K562 (cell line): ENCODE results near the gene CHST15. TPM values are rescaled to one million over a fixed set of nuclear protein-coding genes. Genes with fewer than 3 reads are reported as not detected.

Experiments used
- ATAC-seq: fragments of 200-7000 bp; cut with Tn5 transposase; 3 replicates; pipeline ENCODE4 v1.9.1; 2020; ENCODE audit warnings: moderate library complexity
- BruUV-seq: library from RNA; stranded (reverse); fragments of 400-500 nt; replicated peaks from 2 replicates; lab custom pipeline; 2021; lab: Mats Ljungman, UMichigan
- CTCF ChIA-PET: fragments of 300-600 bp; formaldehyde crosslinking; extraction: SDS; loops from one replicate; lab custom pipeline; 2021; ENCODE audit warnings: low intra/inter-chr PET ratio; lab: Yijun Ruan, JAX
- POLR2A ChIA-PET: fragments of 300-600, 350-650 bp; sonication (Branson Sonifier 250); formaldehyde crosslinking; extraction: SDS; loops from one replicate; lab custom pipeline; 2021; ENCODE audit warnings: antibody characterized with exemption, inconsistent platforms; lab: Yijun Ruan, JAX
- DNase-seq, 4 experiments: peaks; one replicate each; pipeline versions ENCODE4 v3.0.0 to v3.0.0-alpha.2; 2011 to 2018; ENCODE audit warnings: low spot score in 3 of 4, mixed read lengths in 3 of 4; ENCODE audit errors: extremely low read depth in 1 of 4
- FAIRE-seq: peaks from 2 replicates; lab custom pipeline; 2011; peaks lifted over from hg19 to GRCh38; lab: Jason Lieb, UNC
- H2AFZ ChIP-seq: 2 replicates; pipeline ENCODE4 v1.6.0; 2011; ENCODE audit warnings: low read depth, low read length, control low read depth, inconsistent platforms
- H3K27ac ChIP-seq: fragments of 200-600 bp; 3 replicates; pipeline ENCODE4 v1.8.0; 2011; ENCODE audit warnings: low read depth, mild to moderate bottlenecking, control low read depth, inconsistent platforms, low read length, moderate library complexity, mixed read lengths; ENCODE audit errors: extremely low read depth
- H3K27me3 ChIP-seq, 2 experiments: fragments of 300-600 bp in 1 of 2; 2 replicates in 1 of 2; 3 replicates in 1 of 2; pipeline versions ENCODE4 v1.6.0 to v1.8.0; 2011; ENCODE audit warnings: inconsistent platforms in 2 of 2, low read length in 2 of 2, mild to moderate bottlenecking in 1 of 2, mixed read lengths in 1 of 2, moderate library complexity in 1 of 2; ENCODE audit not compliant: control insufficient read depth in 2 of 2, insufficient read depth in 2 of 2
- H3K36me3 ChIP-seq: fragments of 300-600 bp; 3 replicates; pipeline ENCODE4 v1.8.0; 2011; ENCODE audit warnings: mild to moderate bottlenecking, low read length, inconsistent platforms; ENCODE audit not compliant: control insufficient read depth, insufficient read depth
- H3K4me1 ChIP-seq, 2 experiments: fragments of 200-600 bp in 1 of 2; replicated peaks in 1 of 2; 2 replicates in 1 of 2; 3 replicates in 1 of 2; pipeline versions ENCODE4 v1.5.1 to v1.8.0; 2011; ENCODE audit warnings: inconsistent platforms in 2 of 2, low read length in 2 of 2, mild to moderate bottlenecking in 1 of 2, mixed read lengths in 1 of 2, moderate library complexity in 1 of 2; ENCODE audit not compliant: control insufficient read depth in 2 of 2, insufficient read depth in 2 of 2
- H3K4me2 ChIP-seq: 2 replicates; pipeline ENCODE4 v1.6.1; 2011; ENCODE audit warnings: low read length, control low read depth, inconsistent platforms, mixed read lengths; ENCODE audit not compliant: insufficient read depth
- H3K4me3 ChIP-seq: fragments of 200-600 bp; sonication (generic), shearing (Covaris generic); 2 replicates; pipeline ENCODE4 v1.5.1; 2016; ENCODE audit warnings: control low read depth, inconsistent platforms
- H3K79me2 ChIP-seq: fragments of 200-600 bp; 3 replicates; pipeline ENCODE4 v1.8.0; 2011; ENCODE audit warnings: low read length, inconsistent platforms; ENCODE audit not compliant: control insufficient read depth, insufficient read depth
- H3K9ac ChIP-seq, 2 experiments: 2 replicates each; pipeline versions ENCODE4 v1.6.0 to v1.6.1; 2011; ENCODE audit warnings: low read depth in 2 of 2, low read length in 2 of 2, control low read depth in 1 of 2, inconsistent platforms in 1 of 2, mild to moderate bottlenecking in 1 of 2, mixed read lengths in 1 of 2; ENCODE audit not compliant: insufficient read depth in 1 of 2
- H3K9me1 ChIP-seq: one replicate; pipeline ENCODE4 v1.6.0; 2011; ENCODE audit warnings: inconsistent platforms, mild to moderate bottlenecking, low read length, moderate library complexity; ENCODE audit not compliant: control insufficient read depth, insufficient read depth
- H3K9me3 ChIP-seq: replicated peaks from 2 replicates; pipeline ENCODE4 v1.5.1; 2011; ENCODE audit warnings: low read depth, low read length, inconsistent platforms; ENCODE audit not compliant: control insufficient read depth, insufficient read depth
- H4K20me1 ChIP-seq: replicated peaks from 2 replicates; pipeline ENCODE4 v1.6.1; 2011; ENCODE audit warnings: low read length, inconsistent platforms, mixed read lengths; ENCODE audit not compliant: control insufficient read depth, insufficient read depth
- CHD1 ChIP-seq: fragments of 200-600 bp; sonication (generic); IDR thresholded peaks from one replicate; pipeline ENCODE4 v1.6.1; 2012; ENCODE audit warnings: mild to moderate bottlenecking, moderate library complexity, low read length, inconsistent platforms
- HNRNPH1 ChIP-seq: fragments of 200-400 bp; formaldehyde crosslinking; optimal IDR thresholded peaks from 2 replicates; pipeline ENCODE3; 2017; ENCODE audit warnings: low read depth, mild to moderate bottlenecking, low read length, moderate library complexity
- ILF3 ChIP-seq: fragments of 450-650 bp; IDR thresholded peaks from 2 replicates; pipeline ENCODE4 v1.6.1; 2018; ENCODE audit warnings: antibody characterized with exemption, mild to moderate bottlenecking, moderate library complexity, borderline replicate concordance
- LARP7 ChIP-seq: fragments of 450-650 bp; IDR thresholded peaks from 2 replicates; pipeline ENCODE4 v1.6.1; 2016
- LEF1 ChIP-seq: fragments of 450-650 bp; IDR thresholded peaks from 2 replicates; pipeline ENCODE4 v1.6.1; 2016; ENCODE audit warnings: mild to moderate bottlenecking
- MTA3 ChIP-seq: fragments of 450-650 bp; formaldehyde crosslinking; IDR thresholded peaks from 2 replicates; pipeline ENCODE4 v1.6.1; 2017; ENCODE audit warnings: mild to moderate bottlenecking, borderline replicate concordance
- NONO ChIP-seq, 2 experiments: fragments of 200-400 bp in 1 of 2; fragments of 450-650 bp in 1 of 2; formaldehyde crosslinking in 1 of 2; IDR thresholded peaks; 2 replicates each; pipeline ENCODE4 v1.6.1; 2017; ENCODE audit warnings: low read depth in 2 of 2, mild to moderate bottlenecking in 2 of 2, moderate library complexity in 2 of 2, low read length in 1 of 2
- RBM39 ChIP-seq: fragments of 200-400 bp; formaldehyde crosslinking; optimal IDR thresholded peaks from 2 replicates; pipeline ENCODE3; 2018; ENCODE audit warnings: low read depth, low read length
- RFX7 ChIP-seq: fragments of 250-450 bp; sonication (Bioruptor Pico); IDR thresholded peaks from 2 replicates; pipeline ENCODE4 v1.5.1; 2021; ENCODE audit warnings: mild to moderate bottlenecking
- SIN3B ChIP-seq: fragments of 450-650 bp; IDR thresholded peaks from 2 replicates; pipeline ENCODE4 v1.6.1; 2017; ENCODE audit warnings: low read depth, mild to moderate bottlenecking, moderate library complexity
- STAG1 ChIP-seq: sonication (generic); formaldehyde crosslinking; IDR thresholded peaks from 2 replicates; pipeline ENCODE4 v1.5.0; 2020; ENCODE audit warnings: missing genetic modification reagents, borderline replicate concordance
- ZBED1 ChIP-seq: IDR thresholded peaks from 2 replicates; pipeline ENCODE4 v1.6.1; 2014
- ZBTB26 ChIP-seq: fragments of 450-650 bp; formaldehyde crosslinking; IDR thresholded peaks from 2 replicates; pipeline ENCODE4 v1.4.0; 2022; ENCODE audit warnings: missing genetic modification characterization
- ZNF174 ChIP-seq: fragments of 250-450 bp; sonication (Bioruptor Pico); IDR thresholded peaks from 2 replicates; pipeline ENCODE4 v1.4.0; 2020; ENCODE audit warnings: mild to moderate bottlenecking
- ZNF280A ChIP-seq: fragments of 450-650 bp; IDR thresholded peaks from 2 replicates; pipeline ENCODE4 v1.6.1; 2018; ENCODE audit warnings: mild to moderate bottlenecking, low read depth; ENCODE audit not compliant: partially characterized antibody
- WGBS: fragments of 100-300 bp; shearing (Covaris generic); methylation state at CpG from one replicate; pipeline ENCODE4 v1.1.6; 2016; ENCODE audit warnings: low coverage, mixed read lengths; ENCODE audit not compliant: insufficient coverage; ENCODE audit errors: missing lambda C conversion rate; 5-methylcytosine and 5-hydroxymethylcytosine counted together
- in situ Hi-C: fragments of 300-500 bp; cut with MboI; formaldehyde crosslinking; loops from 4 replicates; pipeline ENCODE4 v1.15.0; 2018; ENCODE audit warnings: inconsistent platforms, mixed read lengths
- intact Hi-C: fragments of 100-400 bp; cut with micrococcal nuclease; formaldehyde crosslinking; loops from 2 replicates; pipeline ENCODE4 v1.14.2; 2022
- polyA plus RNA-seq, 8 experiments: library from polyadenylated mRNA; depleted of rRNA in 4 of 8; stranded (reverse) in 5 of 8; unstranded in 3 of 8; fragments of >200 nt; fragmentation: Nextera tagmentation in 2 of 8; fragmentation: Illumina TruSeq in 1 of 8; extraction: Ambion mirVana in 2 of 8; extraction: Trizol in 1 of 8; gene quantifications; 2 replicates each; pipeline versions ENCODE4 v1.2.1 to v1.2.3, GENCODE V29; 2011 to 2014; ENCODE audit warnings: inconsistent platforms in 1 of 8, missing spikeins in 1 of 8
- total RNA-seq, 7 experiments: library from RNA; depleted of rRNA in 6 of 7; stranded (reverse); fragments of >200 nt in 6 of 7; fragmentation: Illumina TruSeq in 2 of 7; extraction: Trizol in 2 of 7; gene quantifications; 2 replicates each; pipeline versions ENCODE4 v1.2.1 to v1.2.3, GENCODE V29; 2011 to 2021; ENCODE audit warnings: low replicate concordance in 1 of 7
- TF ChIP-seq, protein P1 (sequence below): fragments of 250-450 bp; sonication (Bioruptor Pico); IDR thresholded peaks from 2 replicates; pipeline ENCODE4 v1.8.0; 2022; ENCODE audit warnings: inconsistent platforms
- TF ChIP-seq, protein P2 (sequence below): fragments of 250-450 bp; sonication (Bioruptor Pico); IDR thresholded peaks from 2 replicates; pipeline ENCODE4 v1.4.0; 2020; ENCODE audit warnings: mild to moderate bottlenecking, moderate library complexity

Gene CHST15
- total and polyA plus RNA-seq, 9 of the 15 experiments (the other 6 are each of a cell fraction or from before 2014, with no cell fraction given): 0.04 to 0.16 (median 0.08) TPM

GRCh38 chr10:124094419-124094785, 1.0 kb upstream of the CHST15 start:
- no peak for ATAC-seq
- in situ Hi-C loops (no loop called here), intact Hi-C loops (no loop called here)
- peaks cover 5 to 60% of the 10 kb centered on the region in 2 experiments; a peak in 4 of 5 replicates for H3K27me3 ChIP-seq
- no peaks in the 10 kb centered on the region for H3K9me3 ChIP-seq
- no peaks in the 10 kb centered on the region for H3K36me3 ChIP-seq
- no peak overlapping the region for H3K4me3 ChIP-seq
- H3K27ac ChIP-seq: no peak overlapping the region
- POLR2A ChIA-PET: no interaction called here
- H4K20me1 ChIP-seq: no peaks in the 10 kb centered on the region
- no peak for DNase-seq
- H3K9me1 ChIP-seq: no peaks in the 10 kb centered on the region
- CTCF ChIA-PET: no interaction called here
- H3K4me2 ChIP-seq: no peak overlapping the region
- FAIRE-seq: no peak
- no TSS peak for BruUV-seq
- H3K4me1 ChIP-seq: no peaks in the 10 kb centered on the region; a peak in 1 of 5 replicates
- H2AFZ ChIP-seq: no peak overlapping the region
- H3K9ac ChIP-seq: no peak overlapping the region
- H3K79me2 ChIP-seq: no peaks in the 10 kb centered on the region
- WGBS: 8% methylated on average over 11 of the region's 11 CpGs
- no peak for TF ChIP-seq ZBED1
- TF ChIP-seq ZBTB26 (CRISPR knock-in tag): no peak
- TF ChIP-seq, protein P1, sequence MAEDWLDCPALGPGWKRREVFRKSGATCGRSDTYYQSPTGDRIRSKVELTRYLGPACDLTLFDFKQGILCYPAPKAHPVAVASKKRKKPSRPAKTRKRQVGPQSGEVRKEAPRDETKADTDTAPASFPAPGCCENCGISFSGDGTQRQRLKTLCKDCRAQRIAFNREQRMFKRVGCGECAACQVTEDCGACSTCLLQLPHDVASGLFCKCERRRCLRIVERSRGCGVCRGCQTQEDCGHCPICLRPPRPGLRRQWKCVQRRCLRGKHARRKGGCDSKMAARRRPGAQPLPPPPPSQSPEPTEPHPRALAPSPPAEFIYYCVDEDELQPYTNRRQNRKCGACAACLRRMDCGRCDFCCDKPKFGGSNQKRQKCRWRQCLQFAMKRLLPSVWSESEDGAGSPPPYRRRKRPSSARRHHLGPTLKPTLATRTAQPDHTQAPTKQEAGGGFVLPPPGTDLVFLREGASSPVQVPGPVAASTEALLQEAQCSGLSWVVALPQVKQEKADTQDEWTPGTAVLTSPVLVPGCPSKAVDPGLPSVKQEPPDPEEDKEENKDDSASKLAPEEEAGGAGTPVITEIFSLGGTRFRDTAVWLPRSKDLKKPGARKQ: no peak
- TF ChIP-seq ZNF174: no peak
- TF ChIP-seq MTA3: no peak
- no peak for TF ChIP-seq CHD1
- TF ChIP-seq LARP7: no peak
- no peak for TF ChIP-seq STAG1
- TF ChIP-seq, protein P2, sequence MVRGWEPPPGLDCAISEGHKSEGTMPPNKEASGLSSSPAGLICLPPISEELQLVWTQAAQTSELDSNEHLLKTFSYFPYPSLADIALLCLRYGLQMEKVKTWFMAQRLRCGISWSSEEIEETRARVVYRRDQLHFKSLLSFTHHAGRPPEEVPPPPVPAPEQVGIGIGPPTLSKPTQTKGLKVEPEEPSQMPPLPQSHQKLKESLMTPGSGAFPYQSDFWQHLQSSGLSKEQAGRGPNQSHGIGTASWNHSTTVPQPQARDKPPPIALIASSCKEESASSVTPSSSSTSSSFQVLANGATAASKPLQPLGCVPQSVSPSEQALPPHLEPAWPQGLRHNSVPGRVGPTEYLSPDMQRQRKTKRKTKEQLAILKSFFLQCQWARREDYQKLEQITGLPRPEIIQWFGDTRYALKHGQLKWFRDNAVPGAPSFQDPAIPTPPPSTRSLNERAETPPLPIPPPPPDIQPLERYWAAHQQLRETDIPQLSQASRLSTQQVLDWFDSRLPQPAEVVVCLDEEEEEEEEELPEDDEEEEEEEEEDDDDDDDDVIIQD (CRISPR knock-in tag): no peak
- no peak for TF ChIP-seq NONO (IDR thresholded peaks at IDR 0.05; ENCODE audit: low read depth in 2 of 2, low read length in 1 of 2)
- TF ChIP-seq ZNF280A: no peak
- no peak for TF ChIP-seq RBM39
- no peak for TF ChIP-seq LEF1
- TF ChIP-seq ILF3: no peak
- no peak for TF ChIP-seq RFX7 (CRISPR knock-in tag)
- TF ChIP-seq SIN3B: no peak
- TF ChIP-seq HNRNPH1: no peak
